Thoracic aorta (tissue), 2 donors: ENCODE measurements around the gene ACAA1. TPM values are rescaled to one million over a fixed set of nuclear protein-coding genes. Genes with fewer than 3 reads are reported as not detected.

Experiments used
- ATAC-seq: fragments of 150-250 bp; one replicate; pipeline ENCODE4 v1.8.0; 2017; ENCODE audit warnings: low read depth; ENCODE audit not compliant: insufficient number of reproducible peaks, low FRiP score
- DNase-seq: peaks from one replicate; pipeline ENCODE4 v3.0.0-alpha.2; 2020; ENCODE audit warnings: low spot score
- H3K27ac ChIP-seq, 2 donors: fragments of 200-600 bp; sonication (generic); 1 replicate in 1 of 2; 2 replicates in 1 of 2; pipeline ENCODE4 v1.5.1; 2016; ENCODE audit warnings: mild to moderate bottlenecking in 2 of 2, moderate library complexity in 2 of 2
- H3K27me3 ChIP-seq: fragments of 200-600 bp; sonication (generic); replicated peaks from 2 replicates; pipeline ENCODE4 v1.6.0; 2016; ENCODE audit warnings: mild to moderate bottlenecking; ENCODE audit not compliant: insufficient read depth
- H3K36me3 ChIP-seq: fragments of 200-600 bp; sonication (generic); one replicate; pipeline ENCODE4 v1.5.1; 2016
- H3K4me1 ChIP-seq, 2 donors: fragments of 200-600 bp; sonication (generic); 1 replicate in 1 of 2; 2 replicates in 1 of 2; pipeline versions ENCODE4 v1.5.1 to v1.6.0; 2016; ENCODE audit warnings: low read depth in 2 of 2, mild to moderate bottlenecking in 1 of 2; ENCODE audit not compliant: control insufficient read depth in 1 of 2
- H3K4me3 ChIP-seq: fragments of 200-600 bp; sonication (generic); 2 replicates; pipeline ENCODE4 v1.5.1; 2016; ENCODE audit warnings: mild to moderate bottlenecking
- H3K9me3 ChIP-seq: fragments of 200-600 bp; sonication (generic); 2 replicates; pipeline ENCODE4 v1.5.1; 2016
- total RNA-seq, 2 donors: library from RNA; depleted of rRNA; stranded (reverse); fragments of >200 nt; gene quantifications; one replicate each; pipeline versions ENCODE4 v1.1.0 to v1.2.3, GENCODE V29; 2016
- TF ChIP-seq, protein P1 (sequence below): fragments of 200-600 bp; sonication (generic); IDR thresholded peaks from one replicate; pipeline ENCODE4 v1.5.1; 2019; ENCODE audit warnings: antibody characterized with exemption

Gene ACAA1
- total RNA-seq, 2 donors from 2014 or later: 34.8 to 37.6 TPM

DNA sequence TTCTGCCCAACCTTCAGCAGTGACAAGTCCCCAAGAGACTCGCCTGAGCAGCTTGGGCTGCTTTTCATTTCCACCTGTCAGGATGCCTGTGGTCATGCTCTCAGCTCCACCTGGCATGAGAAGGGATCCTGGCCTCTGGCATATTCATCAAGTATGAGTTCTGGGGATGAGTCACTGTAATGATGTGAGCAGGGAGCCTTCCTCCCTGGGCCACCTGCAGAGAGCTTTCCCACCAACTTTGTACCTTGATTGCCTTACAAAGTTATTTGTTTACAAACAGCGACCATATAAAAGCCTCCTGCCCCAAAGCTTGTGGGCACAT is 5.0 kb upstream of the ACAA1 start:
- TF ChIP-seq, protein P1, sequence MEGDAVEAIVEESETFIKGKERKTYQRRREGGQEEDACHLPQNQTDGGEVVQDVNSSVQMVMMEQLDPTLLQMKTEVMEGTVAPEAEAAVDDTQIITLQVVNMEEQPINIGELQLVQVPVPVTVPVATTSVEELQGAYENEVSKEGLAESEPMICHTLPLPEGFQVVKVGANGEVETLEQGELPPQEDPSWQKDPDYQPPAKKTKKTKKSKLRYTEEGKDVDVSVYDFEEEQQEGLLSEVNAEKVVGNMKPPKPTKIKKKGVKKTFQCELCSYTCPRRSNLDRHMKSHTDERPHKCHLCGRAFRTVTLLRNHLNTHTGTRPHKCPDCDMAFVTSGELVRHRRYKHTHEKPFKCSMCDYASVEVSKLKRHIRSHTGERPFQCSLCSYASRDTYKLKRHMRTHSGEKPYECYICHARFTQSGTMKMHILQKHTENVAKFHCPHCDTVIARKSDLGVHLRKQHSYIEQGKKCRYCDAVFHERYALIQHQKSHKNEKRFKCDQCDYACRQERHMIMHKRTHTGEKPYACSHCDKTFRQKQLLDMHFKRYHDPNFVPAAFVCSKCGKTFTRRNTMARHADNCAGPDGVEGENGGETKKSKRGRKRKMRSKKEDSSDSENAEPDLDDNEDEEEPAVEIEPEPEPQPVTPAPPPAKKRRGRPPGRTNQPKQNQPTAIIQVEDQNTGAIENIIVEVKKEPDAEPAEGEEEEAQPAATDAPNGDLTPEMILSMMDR: no peak
- H3K4me3 ChIP-seq: no peak overlapping the region
- H3K9me3 ChIP-seq: no peaks in the 10 kb centered on the region
- ATAC-seq (no peak), DNase-seq (no peak)
- H3K36me3 ChIP-seq: no peaks in the 10 kb centered on the region
- H3K4me1 ChIP-seq: peaks cover 10 to 24% of the 10 kb centered on the region in 2 donors
- no peaks in the 10 kb centered on the region for H3K27me3 ChIP-seq
- no peak overlapping the region for H3K27ac ChIP-seq

DNA sequence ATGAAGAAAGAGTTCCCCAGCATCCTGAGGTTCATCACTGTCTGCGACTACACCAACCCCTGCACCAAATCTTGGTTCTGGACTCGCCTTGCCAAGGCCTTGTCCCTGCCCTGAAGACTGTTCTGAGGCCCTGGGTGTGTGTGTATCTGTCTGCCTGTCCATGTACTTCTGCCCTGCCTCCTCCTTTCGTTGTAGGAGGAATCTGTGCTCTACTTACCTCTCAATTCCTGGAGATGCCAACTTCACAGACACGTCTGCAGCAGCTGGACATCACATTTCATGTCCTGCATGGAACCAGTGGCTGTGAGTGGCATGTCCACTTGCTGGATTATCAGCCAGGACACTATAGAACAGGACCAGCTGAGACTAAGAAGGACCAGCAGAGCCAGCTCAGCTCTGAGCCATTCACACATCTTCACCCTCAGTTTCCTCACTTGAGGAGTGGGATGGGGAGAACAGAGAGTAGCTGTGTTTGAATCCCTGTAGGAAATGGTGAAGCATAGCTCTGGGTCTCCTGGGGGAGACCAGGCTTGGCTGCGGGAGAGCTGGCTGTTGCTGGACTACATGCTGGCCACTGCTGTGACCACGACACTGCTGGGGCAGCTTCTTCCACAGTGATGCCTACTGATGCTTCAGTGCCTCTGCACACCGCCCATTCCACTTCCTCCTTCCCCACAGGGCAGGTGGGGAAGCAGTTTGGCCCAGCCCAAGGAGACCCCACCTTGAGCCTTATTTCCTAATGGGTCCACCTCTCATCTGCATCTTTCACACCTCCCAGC is 4.4 kb upstream of the ACAA1 start:
- no peak for ATAC-seq

DNA sequence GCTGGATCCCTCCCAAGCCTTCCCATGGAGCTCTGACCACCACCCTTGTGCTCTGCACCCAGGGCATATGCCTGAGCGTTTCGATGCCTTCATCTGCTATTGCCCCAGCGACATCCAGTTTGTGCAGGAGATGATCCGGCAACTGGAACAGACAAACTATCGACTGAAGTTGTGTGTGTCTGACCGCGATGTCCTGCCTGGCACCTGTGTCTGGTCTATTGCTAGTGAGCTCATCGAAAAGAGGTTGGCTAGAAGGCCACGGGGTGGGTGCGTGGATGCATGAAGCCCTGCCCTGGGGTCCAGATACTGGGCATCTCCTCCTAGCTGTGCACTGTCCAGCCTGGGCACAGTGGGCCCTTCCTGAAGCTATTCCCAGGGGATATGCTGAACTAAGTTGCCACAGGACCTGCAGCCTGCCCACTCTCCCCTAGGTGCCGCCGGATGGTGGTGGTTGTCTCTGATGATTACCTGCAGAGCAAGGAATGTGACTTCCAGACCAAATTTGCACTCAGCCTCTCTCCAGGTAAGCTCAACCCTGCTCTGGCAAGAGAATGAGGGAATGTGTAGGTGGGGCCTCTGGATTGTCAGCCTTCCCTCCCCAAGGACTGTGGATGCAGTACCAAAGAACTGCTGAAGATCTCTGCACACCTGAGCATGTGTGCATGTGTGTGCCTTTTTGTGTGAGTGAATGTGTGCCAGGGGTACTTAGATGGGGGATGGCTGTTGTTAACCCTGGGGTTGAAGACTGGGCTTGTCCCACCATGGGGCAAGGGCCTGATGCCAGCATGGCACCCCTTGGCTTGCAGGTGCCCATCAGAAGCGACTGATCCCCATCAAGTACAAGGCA is 3.6 kb upstream of the ACAA1 start:
- H3K27me3 ChIP-seq: no peaks in the 10 kb centered on the region
- ATAC-seq: no peak
- H3K4me1 ChIP-seq: peaks cover 13 to 31% of the 10 kb centered on the region in 2 donors
- no peak for DNase-seq
- H3K4me3 ChIP-seq: no peak overlapping the region
- no peak overlapping the region for H3K27ac ChIP-seq
- H3K36me3 ChIP-seq: no peaks in the 10 kb centered on the region
- TF ChIP-seq, protein P1: no peak
- H3K9me3 ChIP-seq: no peaks in the 10 kb centered on the region

More for the DNA sequence above, 4.4 kb upstream of the ACAA1 start:
- Histone ChIP-seq H3K4me1 (peaks cover 10 to 24% of the 10 kb centered on the region in 2 donors), H3K27me3 (no peaks in the 10 kb centered on the region), H3K27ac (no peak overlapping the region), H3K36me3 (no peaks in the 10 kb centered on the region), H3K9me3 (no peaks in the 10 kb centered on the region), H3K4me3 (no peak overlapping the region)
- no peak for DNase-seq
- TF ChIP-seq, protein P1: no peak

DNA sequence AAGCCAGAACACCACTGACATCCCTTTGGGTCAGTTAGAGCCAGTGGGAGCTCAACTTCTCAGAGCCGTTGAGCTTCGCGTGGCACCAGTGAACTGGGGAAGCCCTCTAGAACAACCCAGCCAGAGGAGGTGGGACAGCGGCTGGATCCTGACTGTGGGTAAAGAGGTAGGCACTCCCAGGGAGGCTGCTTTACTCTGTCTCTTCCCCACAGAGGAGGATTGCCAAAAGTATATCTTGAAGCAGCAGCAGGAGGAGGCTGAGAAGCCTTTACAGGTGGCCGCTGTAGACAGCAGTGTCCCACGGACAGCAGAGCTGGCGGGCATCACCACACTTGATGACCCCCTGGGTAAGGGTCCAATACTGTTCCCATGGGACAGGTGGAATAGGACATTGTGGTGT is 2.7 kb upstream of the ACAA1 start:
- H3K4me1 ChIP-seq: peaks cover 18 to 40% of the 10 kb centered on the region in 2 donors
- no peaks in the 10 kb centered on the region for H3K9me3 ChIP-seq
- H3K36me3 ChIP-seq: peaks cover under 1% of the 10 kb centered on the region
- no peaks in the 10 kb centered on the region for H3K27me3 ChIP-seq
- H3K4me3 ChIP-seq: peak overlapping the region; percentile 89
- DNase-seq (no peak), ATAC-seq (no peak)
- TF ChIP-seq, protein P1: no peak
- no peak overlapping the region for H3K27ac ChIP-seq

DNA sequence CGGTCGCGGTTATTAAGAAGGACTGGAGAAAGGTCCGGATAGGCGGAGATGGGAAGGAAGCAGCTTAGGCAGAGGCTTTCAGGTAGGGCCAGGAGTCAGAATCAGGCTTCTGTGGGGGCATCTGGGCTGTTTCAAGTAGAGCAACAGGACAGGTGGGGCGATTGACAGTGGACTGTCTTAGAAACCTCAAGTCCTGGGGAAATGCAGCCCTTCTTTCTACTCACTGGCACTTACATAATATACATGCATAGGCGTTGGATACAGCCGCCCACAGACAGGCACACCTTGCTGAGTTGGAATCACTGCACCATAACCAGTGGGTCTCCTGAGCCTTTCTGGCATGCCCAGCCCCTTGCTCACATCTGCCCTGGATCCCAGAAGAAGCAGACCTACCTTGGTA is 2.3 kb upstream of the ACAA1 start:
- TF ChIP-seq, protein P1: no peak
- H3K4me3 ChIP-seq: peak overlapping the region; percentile 89
- ATAC-seq: no peak
- H3K27ac ChIP-seq: peak overlapping the region; percentile 96 to 97
- peaks cover 5% of the 10 kb centered on the region for H3K36me3 ChIP-seq
- H3K27me3 ChIP-seq: no peaks in the 10 kb centered on the region
- peaks cover 18 to 43% of the 10 kb centered on the region in 2 donors for H3K4me1 ChIP-seq
- DNase-seq: no peak
- no peaks in the 10 kb centered on the region for H3K9me3 ChIP-seq
